GM12878 (cell line): ENCODE results near the gene CCDC138. TPM values are rescaled to one million over a fixed set of nuclear protein-coding genes. Genes with fewer than 3 reads are reported as not detected.

Experiments used
- ATAC-seq: fragments of 200-7000 bp; cut with Tn5 transposase; 3 replicates; pipeline ENCODE4 v1.9.1; 2020; ENCODE audit warnings: mild to moderate bottlenecking, moderate library complexity
- BruUV-seq: library from RNA; stranded (reverse); fragments of 400-500 nt; replicated peaks from 2 replicates; lab custom pipeline; 2021; lab: Mats Ljungman, UMichigan
- CTCF ChIA-PET: fragments of 300-600 bp; sonication (Branson Sonifier 250); formaldehyde crosslinking; extraction: SDS; loops from one replicate; lab custom pipeline; 2021; ENCODE audit warnings: inconsistent platforms; lab: Yijun Ruan, JAX
- POLR2A ChIA-PET: fragments of 350-600 bp; formaldehyde crosslinking; extraction: SDS; loops from one replicate; lab custom pipeline; 2021; ENCODE audit warnings: inconsistent platforms; lab: Charles Lee
- RAD21 ChIA-PET: fragments of 300-600 bp; sonication (Branson Sonifier 250); formaldehyde crosslinking; loops from one replicate; lab custom pipeline; 2023; ENCODE audit warnings: antibody characterized with exemption; ENCODE audit not compliant: unreplicated experiment; lab: Charles Lee
- SMC1A ChIA-PET: fragments of 300-600 bp; sonication (Branson Sonifier 250); formaldehyde crosslinking; loops from one replicate; lab custom pipeline; 2023; ENCODE audit not compliant: unreplicated experiment, uncharacterized antibody; lab: Charles Lee
- DNase-seq: peaks from one replicate; pipeline ENCODE4 v3.0.0-alpha.2; 2011; ENCODE audit warnings: low read depth, low spot score
- FAIRE-seq: peaks from 3 replicates; lab custom pipeline; 2011; peaks lifted over from hg19 to GRCh38; lab: Jason Lieb, UNC
- H2AFZ ChIP-seq: 2 replicates; pipeline ENCODE4 v1.6.0; 2011; ENCODE audit warnings: low read depth, low read length, control low read depth; ENCODE audit not compliant: control insufficient read depth
- H3K27ac ChIP-seq: 2 replicates; pipeline ENCODE4 v1.5.1; 2011; ENCODE audit warnings: control low read depth; ENCODE audit not compliant: control insufficient read depth, insufficient read depth
- H3K27me3 ChIP-seq, 2 experiments: replicated peaks in 1 of 2; 2 replicates each; pipeline versions ENCODE4 v1.6.0 to v1.6.1; 2011; ENCODE audit warnings: low read length in 1 of 2; ENCODE audit not compliant: control insufficient read depth in 2 of 2, insufficient read depth in 2 of 2
- H3K36me3 ChIP-seq, 2 experiments: 2 replicates each; pipeline ENCODE4 v1.5.1; 2011; ENCODE audit warnings: low read length in 1 of 2; ENCODE audit not compliant: control insufficient read depth in 2 of 2, insufficient read depth in 2 of 2
- H3K4me1 ChIP-seq: 2 replicates; pipeline ENCODE4 v1.6.1; 2011; ENCODE audit warnings: mild to moderate bottlenecking, low read length, moderate library complexity, mixed read lengths; ENCODE audit not compliant: control insufficient read depth, insufficient read depth
- H3K4me2 ChIP-seq: 2 replicates; pipeline ENCODE4 v1.6.0; 2011; ENCODE audit warnings: control low read depth; ENCODE audit not compliant: control insufficient read depth, insufficient read depth
- H3K4me3 ChIP-seq: fragments of 200-600 bp; sonication (generic); 2 replicates; pipeline ENCODE4 v1.5.1; 2016
- H3K79me2 ChIP-seq: 2 replicates; pipeline ENCODE4 v1.6.0; 2011; ENCODE audit warnings: low read length; ENCODE audit not compliant: control insufficient read depth, insufficient read depth
- H3K9ac ChIP-seq: 2 replicates; pipeline ENCODE4 v1.8.0; 2011; ENCODE audit warnings: low read length, control low read depth, mixed read lengths; ENCODE audit not compliant: control insufficient read depth, insufficient read depth
- H3K9me3 ChIP-seq: replicated peaks from 3 replicates; pipeline ENCODE4 v1.5.1; 2011; ENCODE audit warnings: mild to moderate bottlenecking, low read length; ENCODE audit not compliant: control insufficient read depth, insufficient read depth
- H4K20me1 ChIP-seq: 2 replicates; pipeline ENCODE4 v1.6.0; 2011; ENCODE audit not compliant: control insufficient read depth, insufficient read depth
- ATF3 ChIP-seq: IDR thresholded peaks from 2 replicates; pipeline ENCODE4 v1.6.1; 2011; ENCODE audit warnings: low read depth, mild to moderate bottlenecking, low read length, moderate library complexity, borderline replicate concordance; ENCODE audit errors: extremely low read depth
- BCL3 ChIP-seq: IDR thresholded peaks from 2 replicates; pipeline ENCODE4 v1.6.1; 2011; ENCODE audit warnings: borderline replicate concordance, low read depth, mild to moderate bottlenecking, moderate library complexity, low read length; ENCODE audit not compliant: insufficient read depth, poor library complexity, severe bottlenecking
- IRF5 ChIP-seq: fragments of 450-650 bp; IDR thresholded peaks from 2 replicates; pipeline ENCODE4 v1.6.1; 2017; ENCODE audit warnings: borderline replicate concordance
- MTA3 ChIP-seq: IDR thresholded peaks from 2 replicates; pipeline ENCODE4 v1.6.1; 2012; ENCODE audit warnings: low read length, inconsistent platforms, borderline replicate concordance
- RCOR1 ChIP-seq: conservative IDR thresholded peaks from 2 replicates; pipeline ENCODE4 v1.6.1; 2012; ENCODE audit warnings: low read depth, low read length, improper control_type of control experiment
- SKIL ChIP-seq: fragments of 450-650 bp; IDR thresholded peaks from 2 replicates; pipeline ENCODE4 v1.6.1; 2017; ENCODE audit warnings: mild to moderate bottlenecking, low read depth, inconsistent platforms; ENCODE audit not compliant: poor library complexity, severe bottlenecking
- USF2 ChIP-seq: IDR thresholded peaks from 2 replicates; pipeline ENCODE4 v1.6.1; 2011; ENCODE audit warnings: low read depth, low read length, improper control_type of control experiment, borderline replicate concordance
- WGBS: methylation state at CpG from one replicate; pipeline ENCODE4 v1.1.6; 2016; ENCODE audit warnings: low lambda C conversion rate; ENCODE audit not compliant: insufficient replicate concordance, insufficient coverage; ENCODE audit errors: missing lambda C conversion rate; 5-methylcytosine and 5-hydroxymethylcytosine counted together
- in situ Hi-C: fragments of 300-500 bp; cut with MboI; formaldehyde crosslinking; loops from 9 replicates; pipeline ENCODE4 v1.14.3; 2018; ENCODE audit warnings: mixed read lengths
- intact Hi-C: fragments of 100-400 bp; cut with micrococcal nuclease; formaldehyde crosslinking; loops from one replicate; pipeline ENCODE4 v1.14.2; 2022; ENCODE audit not compliant: unreplicated experiment
- polyA plus RNA-seq, 11 experiments: library from polyadenylated mRNA; depleted of rRNA in 4 of 11; unstranded in 6 of 11; stranded (reverse) in 5 of 11; fragments of >200 nt; fragmentation: Nextera tagmentation in 4 of 11; fragmentation: Illumina TruSeq in 1 of 11; extraction: Ambion mirVana in 4 of 11; extraction: Trizol in 1 of 11; gene quantifications; 1 replicate in 1 of 11; 2 replicates in 10 of 11; pipeline versions ENCODE4 v1.2.1 to v1.2.3, GENCODE V29; 2011 to 2016; ENCODE audit warnings: inconsistent platforms in 2 of 11, missing spikeins in 2 of 11, low read depth in 1 of 11
- total RNA-seq, 4 experiments: library from RNA; depleted of rRNA in 3 of 4; stranded (reverse); fragments of >200 nt in 3 of 4; fragmentation: Illumina TruSeq in 1 of 4; extraction: Trizol in 1 of 4; gene quantifications; 2 replicates each; pipeline versions ENCODE4 v1.2.1 to v1.2.3, GENCODE V29; 2013 to 2021

Gene CCDC138
- total and polyA plus RNA-seq, 10 of the 15 experiments (the other 5 are each of a cell fraction or from before 2014, with no cell fraction given) = 7.9 to 19.4 (median 13.0) TPM

- Histone ChIP-seq H3K27ac (no peak overlapping the region), H3K79me2 (no peaks in the 10 kb centered on the region; the same call in 1 of the 2 replicates), H3K27me3 (no peaks in the 10 kb centered on the region), H3K4me3 (no peak overlapping the region), H4K20me1 (no peaks in the 10 kb centered on the region), H2AFZ (no peak overlapping the region), H3K9me3 (peaks cover 12% of the 10 kb centered on the region; the same call in 2 of the 3 replicates), H3K4me1 (no peaks in the 10 kb centered on the region), H3K4me2 (no peak overlapping the region), H3K36me3 (peaks cover under 1 to 16% of the 10 kb centered on the region in 2 experiments; a peak in 3 of 4 replicates), H3K9ac (no peak overlapping the region)
- DNase-seq (no peak), FAIRE-seq (no peak), ATAC-seq (no peak)
- intact Hi-C loops (no loop called here), in situ Hi-C loops (no loop called here)
- CTCF ChIA-PET = no interaction called here
- RAD21 ChIA-PET = interaction anchor here (0.6 kb wide), 1 partner anchor 227 kb away, joined by 3 read pairs; no protein-coding TSS in a partner anchor
- WGBS = 95% methylated on average over 4 of the region's 4 CpGs
- no TSS peak for BruUV-seq
- POLR2A ChIA-PET = no interaction called here
- TF ChIP-seq IRF5 (no peak), USF2 (no peak), RCOR1 (no peak), MTA3 (no peak), BCL3 (no peak), SKIL (no peak), ATF3 (no peak)
- SMC1A ChIA-PET = no interaction called here
These were observed 24.7 kb downstream of the CCDC138 start for GRCh38 chr2:108810993-108811957.
